GM12874 (cell line): ENCODE measurements around the gene SUSD3.

Source experiments
- TF ChIP-seq, protein P1 (sequence below): IDR thresholded peaks from 2 replicates; pipeline ENCODE4 v1.5.1; 2011; ENCODE audit warnings: low read depth, mild to moderate bottlenecking, control low read depth, low read length, moderate library complexity; ENCODE audit not compliant: insufficient read depth

Gene SUSD3

DNA sequence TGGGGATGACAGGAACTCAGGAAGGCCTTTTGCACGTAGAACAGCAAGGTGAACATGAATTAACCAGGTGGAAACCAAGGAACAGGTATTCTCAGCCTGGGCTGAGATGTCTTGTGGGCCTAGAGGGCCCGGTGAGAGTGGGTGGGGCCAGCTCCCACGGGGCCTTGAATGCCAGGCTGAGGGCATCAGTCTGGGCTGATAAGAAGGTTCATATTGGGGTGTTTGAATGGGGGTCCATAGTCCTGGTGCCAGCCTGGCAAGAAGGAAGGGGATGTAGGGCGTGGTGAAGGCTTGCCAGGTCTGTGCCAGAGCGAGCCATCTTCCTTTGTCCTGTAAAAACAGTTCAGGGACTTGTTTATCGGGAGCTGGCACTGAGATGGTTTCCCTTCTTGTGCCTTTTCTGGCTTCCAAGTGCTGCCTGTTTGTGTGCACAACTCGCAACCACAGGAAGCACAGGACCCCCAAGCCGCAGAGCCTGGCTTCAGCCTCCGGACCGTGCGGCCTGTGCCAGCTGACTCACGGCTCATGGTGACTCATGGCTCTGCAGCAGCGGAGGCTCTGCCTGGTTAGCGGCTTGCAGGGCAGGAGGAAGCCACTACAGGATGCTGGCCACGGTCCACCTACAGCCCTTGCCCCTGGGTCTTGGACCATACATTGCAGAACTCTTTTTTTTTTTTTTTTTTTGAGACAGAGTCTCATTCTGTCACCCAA is 39.9 kb downstream of the SUSD3 start:
- TF ChIP-seq, protein P1, sequence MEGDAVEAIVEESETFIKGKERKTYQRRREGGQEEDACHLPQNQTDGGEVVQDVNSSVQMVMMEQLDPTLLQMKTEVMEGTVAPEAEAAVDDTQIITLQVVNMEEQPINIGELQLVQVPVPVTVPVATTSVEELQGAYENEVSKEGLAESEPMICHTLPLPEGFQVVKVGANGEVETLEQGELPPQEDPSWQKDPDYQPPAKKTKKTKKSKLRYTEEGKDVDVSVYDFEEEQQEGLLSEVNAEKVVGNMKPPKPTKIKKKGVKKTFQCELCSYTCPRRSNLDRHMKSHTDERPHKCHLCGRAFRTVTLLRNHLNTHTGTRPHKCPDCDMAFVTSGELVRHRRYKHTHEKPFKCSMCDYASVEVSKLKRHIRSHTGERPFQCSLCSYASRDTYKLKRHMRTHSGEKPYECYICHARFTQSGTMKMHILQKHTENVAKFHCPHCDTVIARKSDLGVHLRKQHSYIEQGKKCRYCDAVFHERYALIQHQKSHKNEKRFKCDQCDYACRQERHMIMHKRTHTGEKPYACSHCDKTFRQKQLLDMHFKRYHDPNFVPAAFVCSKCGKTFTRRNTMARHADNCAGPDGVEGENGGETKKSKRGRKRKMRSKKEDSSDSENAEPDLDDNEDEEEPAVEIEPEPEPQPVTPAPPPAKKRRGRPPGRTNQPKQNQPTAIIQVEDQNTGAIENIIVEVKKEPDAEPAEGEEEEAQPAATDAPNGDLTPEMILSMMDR: no peak

DNA sequence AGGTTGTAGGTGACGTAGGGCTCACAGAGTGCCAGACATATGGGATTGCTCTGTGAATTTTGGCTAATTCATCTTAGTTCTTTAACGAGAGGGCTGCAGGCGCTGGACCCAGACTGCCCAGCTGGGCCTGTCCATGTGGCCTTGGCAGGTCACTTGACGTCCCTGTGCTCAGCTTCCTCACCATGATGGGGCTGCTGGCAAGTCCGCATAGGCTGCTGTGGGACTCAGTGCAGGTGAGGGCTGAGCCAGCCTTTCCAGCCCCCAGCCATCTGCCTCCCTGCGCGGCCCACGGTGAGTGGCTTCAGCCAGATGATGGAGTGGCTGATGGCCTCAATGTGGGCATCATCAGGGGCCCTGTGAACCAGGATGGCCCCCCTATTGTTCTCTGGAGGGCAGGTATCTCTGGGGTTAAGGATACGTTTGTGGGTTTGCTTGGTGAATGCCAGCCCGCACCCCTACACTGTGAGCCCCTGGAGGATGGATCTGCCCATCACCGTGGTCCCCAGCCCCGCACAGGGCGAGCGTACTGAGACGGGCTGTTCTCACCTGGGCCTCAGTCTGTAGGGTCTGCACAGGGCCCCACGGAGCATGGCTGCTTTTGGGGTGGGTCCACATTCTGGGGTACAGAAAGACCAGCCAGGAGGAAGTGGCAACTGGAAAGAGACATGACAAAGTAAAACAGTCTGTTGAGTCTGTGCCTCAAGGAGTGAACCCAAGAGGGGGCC is 41.2 kb downstream of the SUSD3 start:
- TF ChIP-seq, protein P1: no peak

DNA sequence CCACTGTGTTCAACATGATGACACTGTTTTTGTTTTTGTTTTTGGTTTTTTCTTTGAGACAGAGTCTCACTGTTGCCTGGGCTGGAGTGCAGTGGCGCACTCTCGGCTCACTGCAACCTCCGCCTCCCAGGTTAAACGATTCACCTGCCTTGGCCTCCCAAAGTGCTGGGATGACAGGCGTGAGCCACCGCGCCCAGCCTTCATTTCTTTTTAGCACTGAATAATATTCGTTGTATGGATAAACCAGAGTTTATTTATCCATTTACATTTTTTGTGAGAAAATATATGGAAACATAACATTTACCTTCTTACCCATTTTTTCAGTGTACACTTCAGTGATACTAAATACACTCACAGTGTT is 41.8 kb downstream of the SUSD3 start:
- TF ChIP-seq, protein P1: no peak

DNA sequence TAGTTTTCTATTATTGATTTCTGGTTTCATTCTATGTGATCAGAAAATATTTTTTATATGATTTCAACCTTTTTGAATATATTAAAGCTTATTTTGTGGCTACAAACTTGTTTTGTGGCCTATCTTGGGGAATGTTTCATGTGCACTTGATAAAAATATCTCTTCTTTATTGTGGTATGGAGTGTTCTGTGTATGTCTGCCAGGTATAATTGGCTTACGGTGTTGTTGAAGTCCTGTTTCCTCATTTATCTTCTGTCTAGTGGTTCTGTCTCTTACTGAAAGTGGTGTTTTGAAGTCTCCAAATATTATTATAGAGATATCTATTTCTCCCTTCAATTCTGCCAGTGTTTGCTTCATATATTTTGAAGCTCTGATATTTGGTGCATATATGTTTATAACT is 47.1 kb downstream of the SUSD3 start:
- TF ChIP-seq, protein P1: no peak

DNA sequence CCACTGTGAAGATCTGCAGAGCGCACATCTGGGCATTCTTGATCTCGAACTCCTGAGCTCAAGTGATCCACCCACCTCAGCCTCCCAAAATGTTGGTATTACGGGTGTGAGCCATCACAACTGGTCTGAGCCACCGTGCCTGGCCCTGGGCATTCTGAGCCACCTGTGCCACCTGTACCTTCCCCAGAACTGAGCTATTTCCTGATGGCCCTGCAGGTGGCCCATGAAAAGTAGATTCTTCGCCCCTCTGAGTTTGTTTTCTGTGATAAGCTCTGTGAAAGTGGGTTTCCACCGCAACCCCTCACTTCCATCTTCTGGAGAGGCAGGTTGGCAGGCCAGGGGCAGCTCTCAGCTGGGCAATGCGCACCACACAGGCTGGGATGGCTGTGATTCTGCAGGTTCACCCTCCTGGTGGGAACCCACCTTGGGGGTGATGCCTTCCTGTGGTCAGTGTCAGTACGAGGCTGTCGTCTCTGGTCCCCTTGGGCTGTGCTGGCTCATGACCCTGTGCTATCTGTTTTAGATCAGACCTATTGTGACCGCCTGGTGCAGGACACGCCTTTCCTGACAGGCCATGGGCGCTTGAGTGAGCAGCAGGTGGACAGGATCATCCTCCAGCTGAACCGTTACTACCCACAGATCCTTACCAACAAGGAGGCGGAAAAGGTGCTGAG is 48.8 kb downstream of the SUSD3 start:
- TF ChIP-seq, protein P1: no peak

DNA sequence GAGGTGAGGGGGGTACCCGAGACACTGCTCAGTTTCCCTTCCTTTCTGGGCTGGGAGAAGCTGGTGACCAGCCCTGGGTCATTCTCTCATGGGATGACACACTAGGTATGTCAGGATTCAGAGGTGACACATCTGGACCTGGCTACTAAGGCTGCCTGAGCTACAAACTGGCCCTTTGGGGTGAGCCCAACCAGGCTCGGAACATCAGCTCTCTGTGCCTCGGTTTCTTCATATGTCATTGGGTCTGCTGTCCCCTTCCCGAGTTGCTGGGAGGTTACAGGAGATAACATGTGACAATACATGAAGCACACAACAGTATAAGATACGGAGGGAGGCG is 49.3 kb downstream of the SUSD3 start:
- TF ChIP-seq, protein P1: no peak

DNA sequence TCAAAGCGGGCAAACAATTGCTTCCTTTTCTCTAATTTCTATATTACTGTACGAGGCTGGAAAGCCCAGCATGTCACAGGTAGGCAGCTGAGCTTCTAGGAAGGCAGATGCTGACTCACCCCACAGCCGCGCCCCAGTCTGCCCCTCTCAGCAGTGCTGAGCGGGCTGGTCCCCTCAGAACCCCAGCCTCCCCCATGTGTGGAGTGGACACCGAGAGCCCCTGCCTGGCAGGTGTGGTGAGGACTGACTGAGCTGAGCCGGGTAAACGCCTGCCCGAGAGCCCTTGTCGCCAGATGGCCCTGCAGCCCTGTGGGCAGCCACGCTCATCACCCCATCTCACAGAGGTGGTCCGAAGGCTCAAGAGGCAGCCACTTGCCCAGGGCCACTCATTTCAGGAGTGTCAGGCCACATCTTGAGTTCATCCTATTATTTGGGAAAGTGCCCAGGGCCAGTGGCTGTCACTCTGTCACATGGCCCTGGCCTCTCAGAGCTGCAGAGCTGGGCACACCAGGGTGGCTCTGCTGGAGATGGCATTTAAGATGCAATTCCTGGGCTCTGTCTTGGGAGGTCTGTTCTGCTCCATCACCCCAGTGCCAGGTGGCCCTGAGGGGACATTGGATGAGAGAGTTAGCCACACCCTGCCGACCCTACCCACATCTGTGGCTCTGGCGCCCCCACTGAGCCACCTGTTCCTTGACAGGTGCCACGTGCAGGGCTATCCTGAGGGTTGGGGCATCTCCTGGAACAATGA is 50.0 kb downstream of the SUSD3 start:
- TF ChIP-seq, protein P1: no peak
